SK-N-SH (cell line): Measurements from ENCODE around the gene POLQ.
"Not testable (repeated sequence)": the region's sequence is repeated elsewhere in the genome, so short reads cannot be mapped to it uniquely, and the experiment has no call there.

ENCODE experiments used
- FOXJ3 ChIP-seq: sonication (generic); formaldehyde crosslinking; IDR thresholded peaks from 2 replicates; pipeline ENCODE4 v1.5.1; 2020; ENCODE audit warnings: mild to moderate bottlenecking, missing genetic modification reagents
- FOXM1 ChIP-seq: IDR thresholded peaks from 2 replicates; pipeline ENCODE4 v1.4.0; 2012; ENCODE audit warnings: low read depth, mild to moderate bottlenecking
- GABPA ChIP-seq: IDR thresholded peaks from 2 replicates; pipeline ENCODE4 v1.4.0; 2012; ENCODE audit warnings: low read depth, mild to moderate bottlenecking
- POLR2AphosphoS5 ChIP-seq: IDR thresholded peaks from 2 replicates; pipeline ENCODE4 v1.6.1; 2012; ENCODE audit warnings: low read depth, low read length
- TAF1 ChIP-seq: IDR thresholded peaks from 2 replicates; pipeline ENCODE4 v1.6.1; 2012; ENCODE audit warnings: low read depth, mild to moderate bottlenecking, low read length, moderate library complexity, borderline replicate concordance
- TF ChIP-seq, protein P1 (sequence below): fragments of 200-600 bp; sonication (generic); IDR thresholded peaks from 2 replicates; pipeline ENCODE4 v1.6.1; 2017; ENCODE audit warnings: antibody characterized with exemption, mild to moderate bottlenecking, moderate library complexity

GRCh38 chr3:121451752-121452151 lies 94.0 kb downstream of the POLQ start:
- TF ChIP-seq, protein P1, sequence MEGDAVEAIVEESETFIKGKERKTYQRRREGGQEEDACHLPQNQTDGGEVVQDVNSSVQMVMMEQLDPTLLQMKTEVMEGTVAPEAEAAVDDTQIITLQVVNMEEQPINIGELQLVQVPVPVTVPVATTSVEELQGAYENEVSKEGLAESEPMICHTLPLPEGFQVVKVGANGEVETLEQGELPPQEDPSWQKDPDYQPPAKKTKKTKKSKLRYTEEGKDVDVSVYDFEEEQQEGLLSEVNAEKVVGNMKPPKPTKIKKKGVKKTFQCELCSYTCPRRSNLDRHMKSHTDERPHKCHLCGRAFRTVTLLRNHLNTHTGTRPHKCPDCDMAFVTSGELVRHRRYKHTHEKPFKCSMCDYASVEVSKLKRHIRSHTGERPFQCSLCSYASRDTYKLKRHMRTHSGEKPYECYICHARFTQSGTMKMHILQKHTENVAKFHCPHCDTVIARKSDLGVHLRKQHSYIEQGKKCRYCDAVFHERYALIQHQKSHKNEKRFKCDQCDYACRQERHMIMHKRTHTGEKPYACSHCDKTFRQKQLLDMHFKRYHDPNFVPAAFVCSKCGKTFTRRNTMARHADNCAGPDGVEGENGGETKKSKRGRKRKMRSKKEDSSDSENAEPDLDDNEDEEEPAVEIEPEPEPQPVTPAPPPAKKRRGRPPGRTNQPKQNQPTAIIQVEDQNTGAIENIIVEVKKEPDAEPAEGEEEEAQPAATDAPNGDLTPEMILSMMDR = not testable (repeated sequence)
- not testable (repeated sequence) for TF ChIP-seq GABPA; POLR2AphosphoS5; FOXM1; FOXJ3 (CRISPR knock-in tag); TAF1
